ENCODE data around the gene LDLR.

- no peak for TF ChIP-seq POLR2A (IDR thresholded peaks at IDR 0.05)
- TF ChIP-seq CTCF (IDR thresholded peaks at IDR 0.05), result no peak
Measured at GRCh38 chr19:11176466-11177193, 87.4 kb downstream of the LDLR start.
